Prostate gland (tissue), 2 donors: ENCODE results near the gene MAGI2. TPM values are rescaled to one million over a fixed set of nuclear protein-coding genes. Genes with fewer than 3 reads are reported as not detected.

Experiments used
- DNase-seq: peaks from one replicate; pipeline ENCODE4 v3.0.0-alpha.2; 2019; ENCODE audit warnings: low spot score
- H3K27ac ChIP-seq, 2 donors: fragments of 200-600 bp; sonication (generic); 2 replicates each; pipeline ENCODE4 v1.5.1; 2017 to 2019
- H3K27me3 ChIP-seq: fragments of 200-600 bp; sonication (generic); replicated peaks from 2 replicates; pipeline ENCODE4 v1.5.1; 2019; ENCODE audit not compliant: insufficient read depth
- H3K36me3 ChIP-seq, 2 donors: fragments of 200-600 bp; sonication (generic); 1 replicate in 1 of 2; 2 replicates in 1 of 2; pipeline versions ENCODE4 v1.5.1 to v1.8.1; 2017 to 2019
- H3K4me1 ChIP-seq: fragments of 200-600 bp; sonication (generic); replicated peaks from 2 replicates; pipeline ENCODE4 v1.5.1; 2019
- H3K4me3 ChIP-seq, 2 donors: fragments of 200-600 bp; sonication (generic); 2 replicates each; pipeline ENCODE4 v1.5.1; 2017 to 2019
- H3K9me3 ChIP-seq: fragments of 200-600 bp; sonication (generic); 2 replicates; pipeline ENCODE4 v1.5.1; 2017
- CTCF ChIP-seq, 4 experiments: fragments of 200-600 bp in 2 of 4; fragments of 450-650 bp in 2 of 4; sonication (generic) in 2 of 4; IDR thresholded peaks; 1 replicate in 3 of 4; 2 replicates in 1 of 4; pipeline ENCODE4 v1.5.1; 2016 to 2019; ENCODE audit warnings: antibody characterized with exemption in 4 of 4, mild to moderate bottlenecking in 2 of 4, moderate library complexity in 2 of 4
- POLR2A ChIP-seq: fragments of 450-650 bp; IDR thresholded peaks from one replicate; pipeline ENCODE4 v1.6.1; 2016; ENCODE audit warnings: antibody characterized with exemption, mild to moderate bottlenecking
- POLR2AphosphoS5 ChIP-seq: sonication (generic); formaldehyde crosslinking; IDR thresholded peaks from one replicate; pipeline ENCODE4 v1.6.1; 2017; ENCODE audit warnings: antibody characterized with exemption
- WGBS: methylation state at CpG from one replicate; pipeline ENCODE4 v1.1.5; 2018; 5-methylcytosine and 5-hydroxymethylcytosine counted together
- intact Hi-C: fragments of 100-400 bp; cut with DNase I; formaldehyde crosslinking; loops from one replicate; pipeline ENCODE4 v1.14.2; 2022
- total RNA-seq, 2 donors: library from RNA; depleted of rRNA; stranded (reverse); fragments of >200 nt; gene quantifications; one replicate each; pipeline ENCODE4 v1.1.0, GENCODE V29; 2016

The MAGI2 gene
- total RNA-seq, 2 donors from 2014 or later = 27.1 to 31.3 TPM

GRCh38 chr7:78139335-78139734, 1314.1 kb downstream of the MAGI2 start:
- TF ChIP-seq CTCF (IDR thresholded peaks at IDR 0.05) (no peak), POLR2AphosphoS5 (no peak), POLR2A (no peak)
- Histone ChIP-seq H3K27ac (no peak overlapping the region), H3K27me3 (no peaks in the 10 kb centered on the region), H3K4me3 (no peak overlapping the region), H3K4me1 (no peaks in the 10 kb centered on the region), H3K9me3 (no peaks in the 10 kb centered on the region), H3K36me3 (no peaks in the 10 kb centered on the region)
- DNase-seq = no peak
- intact Hi-C loops = loop anchor here (10.0 kb wide), 2 partner anchors 115 to 1035 kb away; no protein-coding TSS in a partner anchor
- WGBS = 40% methylated on average over 3 of the region's 3 CpGs

- intact Hi-C loops = loop anchor here (10.0 kb wide), 2 partner anchors 110 to 1040 kb away; no protein-coding TSS in a partner anchor
- H3K36me3 ChIP-seq = no peaks in the 10 kb centered on the region
Observed at GRCh38 chr7:78134774-78135173, 1318.7 kb downstream of the MAGI2 start.

GRCh38 chr7:78134256-78134655, 1319.2 kb downstream of the MAGI2 start:
- intact Hi-C loops = loop anchor here (10.0 kb wide), 2 partner anchors 109 to 1041 kb away; no protein-coding TSS in a partner anchor
- TF ChIP-seq POLR2AphosphoS5 (no peak), CTCF (IDR thresholded peaks at IDR 0.05) (peak in 2 of 4 experiments; percentile 27 to 47), POLR2A (no peak)
- Histone ChIP-seq H3K9me3 (no peaks in the 10 kb centered on the region), H3K27me3 (no peaks in the 10 kb centered on the region), H3K36me3 (no peaks in the 10 kb centered on the region), H3K4me3 (no peak overlapping the region), H3K27ac (no peak overlapping the region), H3K4me1 (no peaks in the 10 kb centered on the region)
- no peak for DNase-seq
- 56% methylated on average over 2 of the region's 2 CpGs for WGBS

More at GRCh38 chr7:78134774-78135173, 1318.7 kb downstream of the MAGI2 start:
- no peaks in the 10 kb centered on the region for H3K9me3 ChIP-seq
- H3K4me3 ChIP-seq = no peak overlapping the region
- H3K27me3 ChIP-seq = no peaks in the 10 kb centered on the region
- TF ChIP-seq POLR2A (no peak), CTCF (IDR thresholded peaks at IDR 0.05) (no peak), POLR2AphosphoS5 (no peak)
- WGBS = 88% methylated on average over 11 of the region's 11 CpGs
- no peak overlapping the region for H3K27ac ChIP-seq
- H3K4me1 ChIP-seq = no peaks in the 10 kb centered on the region
- no peak for DNase-seq

GRCh38 chr7:78130446-78131215, 1322.8 kb downstream of the MAGI2 start:
- intact Hi-C loops = loop anchor here (10.0 kb wide), 2 partner anchors 106 to 1044 kb away; no protein-coding TSS in a partner anchor
- no peaks in the 10 kb centered on the region for H3K4me1 ChIP-seq
- H3K27me3 ChIP-seq = no peaks in the 10 kb centered on the region
- H3K27ac ChIP-seq = no peak overlapping the region
- WGBS = 60% methylated on average over 5 of the region's 5 CpGs
- TF ChIP-seq POLR2AphosphoS5 (no peak), POLR2A (no peak), CTCF (IDR thresholded peaks at IDR 0.05) (no peak)
- no peaks in the 10 kb centered on the region for H3K9me3 ChIP-seq
- DNase-seq = no peak
- no peaks in the 10 kb centered on the region for H3K36me3 ChIP-seq
- no peak overlapping the region for H3K4me3 ChIP-seq
